Measurements from ENCODE around the gene SAMMSON.

The SAMMSON gene

GRCh38 chr3:70010346-70010745 is 10.8 kb downstream of the SAMMSON start:
- in situ Hi-C loops (cut with HindIII; ENCODE audit: low sequenced_read_pairs), result no loop called here

GRCh38 chr3:70011582-70011981 is 12.0 kb downstream of the SAMMSON start:
- in situ Hi-C loops (cut with HindIII; ENCODE audit: low sequenced_read_pairs), result no loop called here

GRCh38 chr3:70020906-70021660 is 21.6 kb downstream of the SAMMSON start:
- in situ Hi-C loops (cut with HindIII; ENCODE audit: low sequenced_read_pairs), result no loop called here

GRCh38 chr3:70028361-70028760 is 28.8 kb downstream of the SAMMSON start:
- in situ Hi-C loops (cut with HindIII; ENCODE audit: low sequenced_read_pairs), result no loop called here

DNA sequence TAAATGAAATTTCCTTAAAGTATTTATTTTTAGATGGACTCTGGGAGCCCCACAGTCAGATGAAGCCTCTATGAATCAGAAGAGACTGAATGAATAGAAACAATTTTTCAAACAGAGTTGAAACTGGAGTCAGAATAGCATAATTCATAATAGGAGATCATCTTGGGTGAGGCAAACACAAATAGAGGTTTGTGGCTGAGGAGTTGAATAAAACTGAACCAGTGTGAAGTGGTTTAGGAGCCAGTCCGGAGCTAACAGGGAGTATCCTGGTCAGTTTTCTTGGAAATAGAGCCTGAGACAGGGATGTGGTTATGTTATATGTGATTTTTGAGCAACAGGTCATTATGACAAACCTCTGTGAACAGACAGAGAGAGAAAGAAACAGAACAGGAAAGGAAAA is 39.2 kb downstream of the SAMMSON start:
- in situ Hi-C loops (cut with HindIII; ENCODE audit: low sequenced_read_pairs), result no loop called here

DNA sequence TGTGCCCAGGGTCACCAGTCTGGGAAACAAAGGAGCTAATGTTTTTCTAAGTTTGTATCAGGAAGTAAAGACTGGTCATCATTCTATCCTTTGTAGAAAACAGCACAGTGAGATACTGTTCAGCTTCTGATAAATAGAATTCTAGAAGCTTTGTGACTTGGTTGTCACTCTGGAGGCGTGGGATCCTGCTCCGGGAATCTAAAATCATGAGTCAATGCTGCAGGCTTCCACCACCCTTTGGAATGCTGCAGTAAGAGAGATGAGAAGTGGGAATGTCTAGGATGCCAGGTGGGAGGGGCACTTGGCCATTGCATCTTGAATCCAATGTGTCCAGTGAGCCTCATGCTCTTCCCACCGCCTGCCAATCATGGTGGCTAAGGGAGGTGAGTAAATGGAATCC is 40.9 kb downstream of the SAMMSON start:
- in situ Hi-C loops (cut with HindIII; ENCODE audit: low sequenced_read_pairs), result no loop called here

DNA sequence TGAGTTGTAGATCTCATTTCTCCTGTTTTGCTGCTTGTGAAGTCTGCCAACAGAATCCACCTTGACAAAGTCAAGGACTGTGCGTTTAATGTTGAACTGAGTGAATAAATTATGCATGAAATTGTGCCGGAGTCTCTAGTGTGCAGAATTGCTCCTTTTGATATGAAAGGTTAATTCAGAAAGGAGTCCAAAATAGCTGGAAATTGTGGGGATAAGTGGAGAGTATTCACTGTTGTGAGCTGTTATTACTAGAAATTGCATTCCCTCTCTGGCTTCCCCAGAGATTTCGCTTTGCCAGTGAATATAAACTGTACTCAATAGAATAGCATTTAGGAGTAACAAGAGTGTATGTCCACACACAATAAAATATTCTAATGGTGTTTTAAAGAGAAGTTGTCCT is 43.1 kb downstream of the SAMMSON start:
- in situ Hi-C loops (cut with HindIII; ENCODE audit: low sequenced_read_pairs), result no loop called here

DNA sequence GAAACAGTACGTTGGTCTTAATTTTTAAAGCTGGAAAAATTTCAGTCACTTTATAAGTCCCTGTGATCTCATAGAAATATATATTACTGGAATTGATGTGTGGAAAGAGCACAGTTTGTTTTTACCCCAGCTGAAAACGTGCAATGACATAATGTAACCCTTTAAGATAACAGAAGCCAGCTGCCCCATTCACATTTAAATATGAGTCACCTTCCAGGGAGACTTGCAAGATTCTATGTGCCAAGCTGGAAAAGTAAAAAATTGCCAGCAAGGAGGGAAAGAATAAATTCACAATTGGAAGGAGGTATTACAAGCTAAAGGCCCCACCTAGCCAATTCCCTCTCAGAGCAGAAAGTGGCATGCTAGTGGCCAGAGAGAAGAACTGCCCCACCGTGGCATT is 50.2 kb downstream of the SAMMSON start:
- in situ Hi-C loops (cut with HindIII; ENCODE audit: low sequenced_read_pairs), result no loop called here

DNA sequence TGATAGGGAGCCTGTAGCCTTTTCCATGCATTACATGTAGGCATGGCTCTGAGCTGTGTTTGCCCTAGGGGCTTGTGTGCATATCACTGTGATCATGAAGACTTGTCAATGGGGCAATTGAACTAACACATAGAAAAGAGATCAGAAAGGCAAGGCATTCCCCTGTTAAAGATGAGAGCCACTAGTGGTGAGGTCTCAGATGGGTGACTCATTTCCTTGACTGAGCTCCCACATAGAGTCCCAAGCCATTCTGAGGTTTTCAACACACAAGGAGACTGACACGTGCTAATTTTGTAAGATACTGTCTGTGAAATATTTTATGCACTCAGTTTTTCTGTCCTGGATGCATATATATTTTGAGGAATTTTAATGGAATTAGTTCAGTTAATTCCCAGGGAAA is 53.8 kb downstream of the SAMMSON start:
- in situ Hi-C loops (cut with HindIII; ENCODE audit: low sequenced_read_pairs), result no loop called here

DNA sequence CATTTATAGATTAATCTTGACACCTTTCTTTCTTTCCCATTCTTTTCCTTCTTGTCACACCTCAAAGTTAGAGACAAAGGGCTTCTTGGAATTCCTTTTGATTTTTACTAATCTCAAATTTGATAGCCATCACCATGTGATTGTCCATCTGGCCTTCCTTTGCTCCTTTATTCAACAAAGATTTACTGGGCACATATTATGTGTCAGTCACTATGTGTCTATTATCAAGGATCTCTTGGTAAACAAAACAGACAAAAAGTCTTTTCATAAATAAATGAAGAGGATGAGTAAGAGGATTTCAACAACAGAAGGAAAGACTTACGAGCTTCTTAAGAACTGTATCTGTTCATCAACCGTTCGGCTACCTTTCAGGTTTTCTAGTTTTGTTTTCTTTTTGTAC is 56.5 kb downstream of the SAMMSON start:
- in situ Hi-C loops (cut with HindIII; ENCODE audit: low sequenced_read_pairs), result no loop called here

DNA sequence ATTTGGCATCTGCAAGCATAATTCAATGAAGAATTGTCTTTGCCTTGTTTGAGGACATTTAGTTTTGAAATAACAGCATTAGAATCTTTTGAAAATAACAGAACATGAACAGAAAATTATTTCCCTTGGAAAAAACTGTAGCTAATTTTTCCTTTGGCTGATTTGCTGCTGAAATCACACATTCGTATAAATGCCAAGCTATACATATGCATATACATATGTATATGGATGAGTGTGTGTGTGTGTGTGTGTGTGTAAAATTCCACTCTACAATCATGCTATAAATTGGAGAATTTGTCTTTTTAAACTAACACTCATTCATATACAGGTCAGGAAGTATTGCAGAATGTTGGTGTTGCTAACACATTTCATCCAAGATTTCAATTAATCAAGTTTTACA is 57.9 kb downstream of the SAMMSON start:
- in situ Hi-C loops (cut with HindIII; ENCODE audit: low sequenced_read_pairs), result no loop called here

- in situ Hi-C loops (cut with HindIII; ENCODE audit: low sequenced_read_pairs), result no loop called here
Measured at GRCh38 chr3:70061096-70061495, 61.6 kb downstream of the SAMMSON start.

- in situ Hi-C loops (cut with HindIII; ENCODE audit: low sequenced_read_pairs), result no loop called here
Measured at GRCh38 chr3:70064194-70064779, 64.8 kb downstream of the SAMMSON start.

- in situ Hi-C loops (cut with HindIII; ENCODE audit: low sequenced_read_pairs), result no loop called here
Measured at GRCh38 chr3:70065696-70066253, 66.2 kb downstream of the SAMMSON start.

DNA sequence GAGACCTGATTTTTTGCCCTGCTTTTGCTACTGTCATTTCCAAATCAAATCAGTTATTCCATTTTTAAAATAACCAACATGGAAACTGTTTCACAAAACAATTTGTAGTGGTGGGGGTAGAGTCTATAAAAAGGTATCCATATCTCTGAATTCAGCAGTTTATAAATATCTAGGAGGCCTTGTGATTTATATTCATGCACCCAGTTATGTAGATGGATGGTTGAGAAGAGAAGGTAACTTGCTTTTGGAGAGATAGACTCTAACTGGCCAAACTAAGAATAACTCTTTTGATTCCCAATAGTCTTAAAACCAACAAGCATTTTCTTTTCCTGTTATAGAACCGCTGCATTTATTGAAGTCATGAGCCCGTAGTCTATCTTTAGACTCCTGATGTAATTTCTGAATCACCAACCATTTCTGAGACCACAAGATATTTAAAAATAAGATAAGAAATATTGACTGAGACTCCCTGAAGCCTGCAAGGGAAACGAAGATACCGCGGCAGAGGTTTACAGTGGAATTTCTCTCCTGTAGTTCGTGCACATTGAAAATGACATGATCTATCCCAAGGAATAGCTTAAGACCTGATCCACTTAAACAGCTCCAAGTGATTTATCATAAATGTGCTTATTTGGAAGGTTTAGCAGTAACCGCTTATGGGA is 68.5 kb downstream of the SAMMSON start:
- in situ Hi-C loops (cut with HindIII; ENCODE audit: low sequenced_read_pairs), result no loop called here

GRCh38 chr3:70069557-70069956 is 70.0 kb downstream of the SAMMSON start:
- in situ Hi-C loops (cut with HindIII; ENCODE audit: low sequenced_read_pairs), result no loop called here

DNA sequence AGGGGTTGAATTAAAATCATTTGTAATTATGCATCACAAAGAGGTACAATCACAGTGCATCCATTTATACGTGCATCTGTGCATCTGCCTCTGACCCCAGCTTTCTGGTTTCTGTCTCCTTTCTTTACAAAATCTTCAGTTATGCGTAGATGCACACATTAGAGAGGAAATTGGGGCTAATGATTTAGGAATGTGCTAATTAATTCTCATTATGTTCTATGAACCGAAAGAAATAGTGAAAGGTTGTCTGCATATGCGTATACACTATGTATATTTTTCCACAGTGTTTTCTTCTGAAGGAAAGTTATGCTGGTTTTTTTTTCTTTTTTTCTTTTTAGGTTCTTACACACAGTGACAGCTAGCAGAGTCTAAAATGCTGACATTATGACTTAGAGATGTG is 71.6 kb downstream of the SAMMSON start:
- in situ Hi-C loops (cut with HindIII; ENCODE audit: low sequenced_read_pairs), result no loop called here

DNA sequence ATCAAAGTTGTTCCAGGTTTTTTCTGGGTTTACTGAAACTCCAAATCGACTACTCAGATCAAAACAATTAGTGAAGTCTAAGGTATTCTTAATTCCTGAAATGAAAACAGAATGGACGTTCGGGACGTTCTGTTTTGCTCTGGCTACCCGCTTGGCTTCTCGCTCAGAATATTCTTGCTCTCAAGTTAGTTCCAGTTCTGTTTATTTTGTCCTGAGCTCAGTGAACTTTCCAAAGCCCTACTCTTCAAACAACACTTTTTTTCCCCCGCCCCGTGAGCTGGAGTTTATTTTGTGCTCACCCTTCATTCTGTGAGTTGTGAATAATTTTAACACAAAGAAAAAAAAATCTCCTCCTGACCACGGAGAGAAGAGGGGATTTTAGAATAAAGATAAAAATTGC is 72.6 kb downstream of the SAMMSON start:
- in situ Hi-C loops (cut with HindIII; ENCODE audit: low sequenced_read_pairs), result no loop called here

- in situ Hi-C loops (cut with HindIII; ENCODE audit: low sequenced_read_pairs), result no loop called here
Measured at GRCh38 chr3:70072754-70073153, 73.2 kb downstream of the SAMMSON start.

DNA sequence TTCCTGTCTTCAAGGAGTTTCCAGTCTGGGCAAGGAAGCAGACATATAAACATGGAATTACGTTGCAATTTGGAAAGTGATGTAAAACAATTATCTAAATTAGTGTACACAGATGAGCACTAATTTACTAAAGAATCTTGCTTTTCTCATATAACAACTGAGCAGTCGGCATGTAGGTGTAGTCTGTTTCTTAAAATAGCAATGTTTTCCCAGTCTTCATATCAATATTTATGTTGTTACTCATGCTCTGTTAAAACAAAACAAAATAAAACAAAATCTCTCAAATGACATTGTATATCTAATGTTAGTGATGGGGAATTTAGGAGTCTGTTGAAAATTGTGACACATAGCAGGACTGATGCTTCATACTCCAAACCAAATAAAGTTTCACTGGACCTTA is 75.6 kb downstream of the SAMMSON start:
- in situ Hi-C loops (cut with HindIII; ENCODE audit: low sequenced_read_pairs), result no loop called here

DNA sequence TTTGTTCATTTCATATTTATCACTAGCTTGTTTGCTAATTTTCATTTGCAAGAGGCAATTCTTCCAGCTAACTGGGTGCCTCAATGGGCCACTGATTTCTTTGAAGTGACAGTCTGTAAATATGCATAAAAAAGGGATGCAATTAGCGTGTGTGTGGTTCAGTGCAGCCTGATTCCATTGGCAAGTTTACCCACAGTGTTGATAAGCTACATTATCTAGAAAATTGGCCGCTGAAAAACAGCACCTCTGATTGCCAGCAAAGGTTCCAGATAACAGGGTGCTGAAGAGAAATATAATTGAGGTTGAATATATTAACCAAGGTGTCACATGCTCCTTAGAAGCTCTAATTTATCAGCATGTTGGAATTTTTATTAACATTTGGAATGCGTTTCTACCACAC is 76.9 kb downstream of the SAMMSON start:
- in situ Hi-C loops (cut with HindIII; ENCODE audit: low sequenced_read_pairs), result no loop called here

GRCh38 chr3:70078778-70079177 is 79.2 kb downstream of the SAMMSON start:
- in situ Hi-C loops (cut with HindIII; ENCODE audit: low sequenced_read_pairs), result no loop called here
